ENCODE data around the gene LRCOL1.

The LRCOL1 gene

DNA sequence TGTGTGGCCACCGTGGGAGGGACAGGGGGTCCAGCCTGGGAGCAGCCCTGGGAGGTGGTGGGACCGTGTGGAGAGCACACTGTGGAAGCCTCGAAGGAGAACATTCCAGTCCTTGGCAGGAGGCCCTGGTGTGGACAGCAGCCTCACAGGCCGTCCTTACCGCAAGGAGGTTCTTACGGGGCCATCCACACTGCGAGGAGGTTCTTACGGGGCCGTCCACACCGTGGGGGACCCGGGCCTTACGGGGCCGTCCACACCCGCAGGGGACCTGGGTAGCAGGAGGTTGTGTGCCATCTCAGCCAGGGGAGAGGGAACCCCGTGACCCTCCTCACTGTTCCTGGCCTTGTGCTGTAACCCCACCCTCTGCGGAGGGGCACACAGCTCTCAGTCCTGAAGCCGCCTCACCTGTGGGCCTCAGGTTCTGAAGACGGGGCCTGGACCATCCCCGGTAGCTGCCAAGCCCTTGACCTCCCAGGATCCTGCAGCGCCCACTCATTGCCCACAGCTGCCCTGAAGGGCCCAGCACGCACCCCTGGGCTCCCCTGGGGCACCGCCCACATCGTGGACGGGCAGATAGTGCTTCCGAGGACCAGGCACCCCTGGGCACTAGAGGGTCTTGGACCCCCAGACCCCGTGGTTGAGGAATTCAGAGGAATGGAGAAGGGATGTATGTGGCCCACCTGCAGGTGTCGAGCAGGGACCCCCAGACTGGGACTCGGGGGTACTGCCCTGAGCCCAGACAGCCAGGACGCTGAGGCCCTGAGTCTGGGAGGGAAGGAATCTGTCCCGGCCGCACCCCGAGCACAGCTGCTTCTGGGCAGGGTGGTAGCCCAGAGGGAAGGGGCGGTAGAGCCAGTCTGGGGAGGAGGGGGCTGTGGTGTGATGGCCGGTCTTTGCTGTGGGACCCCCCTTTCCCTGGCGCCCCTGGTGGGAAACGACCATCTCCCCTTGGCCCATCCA, 37.3 kb downstream of the LRCOL1 start:
- Histone ChIP-seq H3K4me3 (ENCODE audit: low read depth, low read length) (no peak overlapping the region), H3K36me3 (ENCODE audit: control insufficient read depth in 2 of 2, insufficient read depth in 1 of 2, low read length in 2 of 2) (peaks cover 0 to 73% of the 10 kb centered on the region in 2 experiments; a peak in 1 of 3 replicates), H3K4me1 (ENCODE audit: control insufficient read depth, insufficient read depth, low read length) (no peaks in the 10 kb centered on the region), H3K9me3 (ENCODE audit: control insufficient read depth, insufficient read depth, low read depth, low read length) (no peaks in the 10 kb centered on the region), H3K27ac (ENCODE audit: extremely low read depth, low read depth, low read length) (no peak overlapping the region)
- no peak for TF ChIP-seq ZBTB10 (tag by site-specific recombination; IDR thresholded peaks at IDR 0.05)
- TF ChIP-seq GLIS1 (tag by site-specific recombination; IDR thresholded peaks at IDR 0.05), result peak; percentile 66
- peak; percentile 50; the same call in 1 of the 2 replicates for TF ChIP-seq GLIS2 (tag by site-specific recombination; IDR thresholded peaks at IDR 0.05)
- ChIA-PET CTCF (no interaction called here), POLR2A (no interaction called here)

GRCh38 chr12:132572106-132572505, 38.3 kb downstream of the LRCOL1 start:
- Histone ChIP-seq H3K27ac (ENCODE audit: extremely low read depth, low read depth, low read length) (no peak overlapping the region), H3K9me3 (ENCODE audit: control insufficient read depth, insufficient read depth, low read depth, low read length) (no peaks in the 10 kb centered on the region), H3K36me3 (ENCODE audit: control insufficient read depth in 2 of 2, insufficient read depth in 1 of 2, low read length in 2 of 2) (peaks cover 0 to 73% of the 10 kb centered on the region in 2 experiments; a peak in 1 of 3 replicates), H3K4me3 (ENCODE audit: low read depth, low read length) (no peak overlapping the region), H3K4me1 (ENCODE audit: control insufficient read depth, insufficient read depth, low read length) (no peaks in the 10 kb centered on the region)
- ChIA-PET CTCF (no interaction called here), POLR2A (no interaction called here)
- TF ChIP-seq ZNF239 (tag by site-specific recombination; IDR thresholded peaks at IDR 0.05), result no peak
- no peak for TF ChIP-seq ZNF394 (tag by site-specific recombination; IDR thresholded peaks at IDR 0.05; ENCODE audit: borderline replicate concordance)
- no peak for TF ChIP-seq ZNF660 (tag by site-specific recombination; IDR thresholded peaks at IDR 0.05)
- peak; percentile 64 for TF ChIP-seq KLF1 (tag by site-specific recombination; IDR thresholded peaks at IDR 0.05)
- TF ChIP-seq ZNF791 (tag by site-specific recombination; IDR thresholded peaks at IDR 0.05), result no peak
- no peak for TF ChIP-seq ZNF112 (tag by site-specific recombination; IDR thresholded peaks at IDR 0.05)
- TF ChIP-seq ZNF341 (tag by site-specific recombination; IDR thresholded peaks at IDR 0.05; ENCODE audit: low read depth), result no peak
- no peak for TF ChIP-seq ZNF433 (tag by site-specific recombination; IDR thresholded peaks at IDR 0.05; ENCODE audit: low read depth)
- TF ChIP-seq KLF9 (tag by site-specific recombination; IDR thresholded peaks at IDR 0.05; ENCODE audit: low read depth), result peak; percentile 37; the same call in 1 of the 2 replicates

DNA sequence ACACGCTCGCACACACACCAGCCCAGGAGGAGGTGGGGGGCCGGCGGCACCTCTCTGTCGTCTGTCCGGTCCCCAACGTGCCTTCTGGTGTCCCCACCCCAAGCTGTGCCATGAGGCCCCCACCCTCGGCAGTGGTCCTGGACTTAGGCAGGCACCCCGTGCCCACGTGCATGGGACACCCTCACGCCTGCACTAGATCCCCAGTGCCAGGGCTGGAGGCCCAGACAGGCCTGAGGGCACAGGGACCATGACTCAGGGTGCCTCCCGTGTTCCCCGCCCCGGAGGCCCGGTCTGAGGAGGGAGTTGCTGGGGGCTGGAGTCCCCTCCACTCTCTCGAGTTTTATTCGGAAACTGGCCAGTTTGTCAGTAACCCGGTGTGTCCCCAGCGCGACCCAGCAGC, 38.8 kb downstream of the LRCOL1 start:
- CTCF ChIA-PET, result no interaction called here
- POLR2A ChIA-PET, result no interaction called here

GRCh38 chr12:132571051-132571450, 39.3 kb downstream of the LRCOL1 start:
- Histone ChIP-seq H3K4me3 (ENCODE audit: low read depth, low read length) (no peak overlapping the region), H3K9me3 (ENCODE audit: control insufficient read depth, insufficient read depth, low read depth, low read length) (no peaks in the 10 kb centered on the region), H3K36me3 (ENCODE audit: control insufficient read depth in 2 of 2, insufficient read depth in 1 of 2, low read length in 2 of 2) (peaks cover 0 to 73% of the 10 kb centered on the region in 2 experiments; a peak in 1 of 3 replicates), H3K27ac (ENCODE audit: extremely low read depth, low read depth, low read length) (no peak overlapping the region), H3K4me1 (ENCODE audit: control insufficient read depth, insufficient read depth, low read length) (no peaks in the 10 kb centered on the region)
- no peak for TF ChIP-seq ZNF548 (tag by site-specific recombination; IDR thresholded peaks at IDR 0.05)
- TF ChIP-seq, protein P1, sequence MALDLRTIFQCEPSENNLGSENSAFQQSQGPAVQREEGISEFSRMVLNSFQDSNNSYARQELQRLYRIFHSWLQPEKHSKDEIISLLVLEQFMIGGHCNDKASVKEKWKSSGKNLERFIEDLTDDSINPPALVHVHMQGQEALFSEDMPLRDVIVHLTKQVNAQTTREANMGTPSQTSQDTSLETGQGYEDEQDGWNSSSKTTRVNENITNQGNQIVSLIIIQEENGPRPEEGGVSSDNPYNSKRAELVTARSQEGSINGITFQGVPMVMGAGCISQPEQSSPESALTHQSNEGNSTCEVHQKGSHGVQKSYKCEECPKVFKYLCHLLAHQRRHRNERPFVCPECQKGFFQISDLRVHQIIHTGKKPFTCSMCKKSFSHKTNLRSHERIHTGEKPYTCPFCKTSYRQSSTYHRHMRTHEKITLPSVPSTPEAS (tag by site-specific recombination; IDR thresholded peaks at IDR 0.05), result no peak
- TF ChIP-seq, protein P2, sequence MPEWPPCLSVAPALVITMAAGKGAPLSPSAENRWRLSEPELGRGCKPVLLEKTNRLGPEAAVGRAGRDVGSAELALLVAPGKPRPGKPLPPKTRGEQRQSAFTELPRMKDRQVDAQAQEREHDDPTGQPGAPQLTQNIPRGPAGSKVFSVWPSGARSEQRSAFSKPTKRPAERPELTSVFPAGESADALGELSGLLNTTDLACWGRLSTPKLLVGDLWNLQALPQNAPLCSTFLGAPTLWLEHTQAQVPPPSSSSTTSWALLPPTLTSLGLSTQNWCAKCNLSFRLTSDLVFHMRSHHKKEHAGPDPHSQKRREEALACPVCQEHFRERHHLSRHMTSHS (tag by site-specific recombination; IDR thresholded peaks at IDR 0.05), result no peak
- no peak for TF ChIP-seq SP7 (tag by site-specific recombination; IDR thresholded peaks at IDR 0.05)
- TF ChIP-seq GLI4 (tag by site-specific recombination; IDR thresholded peaks at IDR 0.05), result no peak
- TF ChIP-seq ZNF26 (tag by site-specific recombination; IDR thresholded peaks at IDR 0.05), result no peak
- no peak for TF ChIP-seq ZNF529 (tag by site-specific recombination; IDR thresholded peaks at IDR 0.05; ENCODE audit: insufficient replicate concordance)
- ChIA-PET POLR2A (no interaction called here), CTCF (no interaction called here)

More for the DNA sequence above, 38.8 kb downstream of the LRCOL1 start:
- Histone ChIP-seq H3K27ac (ENCODE audit: extremely low read depth, low read depth, low read length) (no peak overlapping the region), H3K36me3 (ENCODE audit: control insufficient read depth in 2 of 2, insufficient read depth in 1 of 2, low read length in 2 of 2) (peaks cover 0 to 73% of the 10 kb centered on the region in 2 experiments; a peak in 1 of 3 replicates), H3K9me3 (ENCODE audit: control insufficient read depth, insufficient read depth, low read depth, low read length) (no peaks in the 10 kb centered on the region), H3K4me1 (ENCODE audit: control insufficient read depth, insufficient read depth, low read length) (no peaks in the 10 kb centered on the region), H3K4me3 (ENCODE audit: low read depth, low read length) (no peak overlapping the region)
- TF ChIP-seq ZFP69B (tag by site-specific recombination; IDR thresholded peaks at IDR 0.05), result no peak
- TF ChIP-seq KLF16 (tag by site-specific recombination; IDR thresholded peaks at IDR 0.05), result no peak
- no peak for TF ChIP-seq ZNF629 (tag by site-specific recombination; IDR thresholded peaks at IDR 0.05)
- peak; percentile 24; the same call in 1 of the 2 replicates for TF ChIP-seq GLIS2 (tag by site-specific recombination; IDR thresholded peaks at IDR 0.05)
